ENCODE data around the gene FAM217B. TPM values are rescaled to one million over a fixed set of nuclear protein-coding genes. Genes with fewer than 3 reads are reported as not detected.

FAM217B gene
- total RNA-seq, 1 donor from 2014 or later = 11.4 TPM

GRCh38 chr20:59996108-59996507, 55.9 kb downstream of the FAM217B start:
- Mint-ChIP-seq H3K36me3 (ENCODE audit: low read depth, unreplicated experiment) (peaks cover 8% of the 10 kb centered on the region), H3K27me3 (ENCODE audit: unreplicated experiment) (no peaks in the 10 kb centered on the region), H3K4me3 (ENCODE audit: unreplicated experiment) (no peak overlapping the region), H3K27ac (ENCODE audit: unreplicated experiment) (no peak overlapping the region), H3K4me1 (ENCODE audit: unreplicated experiment) (peaks cover 20% of the 10 kb centered on the region), H3K9me3 (ENCODE audit: unreplicated experiment) (no peaks in the 10 kb centered on the region)
- DNase-seq (ENCODE audit: low spot score) = no peak
- TF ChIP-seq, protein P1, sequence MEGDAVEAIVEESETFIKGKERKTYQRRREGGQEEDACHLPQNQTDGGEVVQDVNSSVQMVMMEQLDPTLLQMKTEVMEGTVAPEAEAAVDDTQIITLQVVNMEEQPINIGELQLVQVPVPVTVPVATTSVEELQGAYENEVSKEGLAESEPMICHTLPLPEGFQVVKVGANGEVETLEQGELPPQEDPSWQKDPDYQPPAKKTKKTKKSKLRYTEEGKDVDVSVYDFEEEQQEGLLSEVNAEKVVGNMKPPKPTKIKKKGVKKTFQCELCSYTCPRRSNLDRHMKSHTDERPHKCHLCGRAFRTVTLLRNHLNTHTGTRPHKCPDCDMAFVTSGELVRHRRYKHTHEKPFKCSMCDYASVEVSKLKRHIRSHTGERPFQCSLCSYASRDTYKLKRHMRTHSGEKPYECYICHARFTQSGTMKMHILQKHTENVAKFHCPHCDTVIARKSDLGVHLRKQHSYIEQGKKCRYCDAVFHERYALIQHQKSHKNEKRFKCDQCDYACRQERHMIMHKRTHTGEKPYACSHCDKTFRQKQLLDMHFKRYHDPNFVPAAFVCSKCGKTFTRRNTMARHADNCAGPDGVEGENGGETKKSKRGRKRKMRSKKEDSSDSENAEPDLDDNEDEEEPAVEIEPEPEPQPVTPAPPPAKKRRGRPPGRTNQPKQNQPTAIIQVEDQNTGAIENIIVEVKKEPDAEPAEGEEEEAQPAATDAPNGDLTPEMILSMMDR (IDR thresholded peaks at IDR 0.05; ENCODE audit: unreplicated experiment) = no peak

DNA sequence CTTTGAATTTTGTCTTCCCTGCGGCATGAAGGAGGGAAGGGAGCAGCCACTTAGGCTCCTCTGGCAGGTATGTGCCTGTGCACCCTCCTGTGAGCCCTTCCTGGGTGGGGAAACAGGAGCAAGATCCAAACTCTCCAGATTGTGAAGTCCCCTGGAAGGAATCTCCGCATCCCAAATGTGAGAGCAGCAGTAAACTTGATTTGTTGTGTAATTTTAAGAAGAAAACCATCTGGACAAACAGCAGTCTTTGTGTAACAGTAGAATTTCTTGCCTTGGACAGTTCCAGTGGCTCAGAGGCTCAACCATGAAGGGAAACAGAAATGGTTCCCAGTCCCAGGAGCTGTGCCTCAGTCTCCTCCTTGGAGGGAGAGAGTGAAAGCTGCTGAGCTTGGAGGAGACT, 57.7 kb downstream of the FAM217B start:
- Mint-ChIP-seq H3K27me3 (ENCODE audit: unreplicated experiment) (no peaks in the 10 kb centered on the region), H3K9me3 (ENCODE audit: unreplicated experiment) (no peaks in the 10 kb centered on the region), H3K36me3 (ENCODE audit: low read depth, unreplicated experiment) (peaks cover 8% of the 10 kb centered on the region), H3K4me1 (ENCODE audit: unreplicated experiment) (peaks cover 20% of the 10 kb centered on the region), H3K27ac (ENCODE audit: unreplicated experiment) (no peak overlapping the region), H3K4me3 (ENCODE audit: unreplicated experiment) (no peak overlapping the region)
- DNase-seq (ENCODE audit: low spot score) = no peak
- TF ChIP-seq, protein P1 (IDR thresholded peaks at IDR 0.05; ENCODE audit: unreplicated experiment) = no peak

Other genes starting within 250 kb of the FAM217B start
- gene SYCP2, start 6.8 kb upstream of the FAM217B start, total RNA-seq (ENCODE audit: unreplicated experiment) = 2.1 TPM
- gene PPP1R3D, start 84 bp upstream of the FAM217B start, total RNA-seq (ENCODE audit: unreplicated experiment) = 3.5 TPM
- gene CDH26, start 18.0 kb downstream of the FAM217B start, total RNA-seq (ENCODE audit: unreplicated experiment) = 5.4 TPM